Measurements from ENCODE around the gene TMX2. TPM values are rescaled to one million over a fixed set of nuclear protein-coding genes. Genes with fewer than 3 reads are reported as not detected.

TMX2 gene
- total RNA-seq, 1 experiment from 2014 or later = 93.9 TPM

DNA sequence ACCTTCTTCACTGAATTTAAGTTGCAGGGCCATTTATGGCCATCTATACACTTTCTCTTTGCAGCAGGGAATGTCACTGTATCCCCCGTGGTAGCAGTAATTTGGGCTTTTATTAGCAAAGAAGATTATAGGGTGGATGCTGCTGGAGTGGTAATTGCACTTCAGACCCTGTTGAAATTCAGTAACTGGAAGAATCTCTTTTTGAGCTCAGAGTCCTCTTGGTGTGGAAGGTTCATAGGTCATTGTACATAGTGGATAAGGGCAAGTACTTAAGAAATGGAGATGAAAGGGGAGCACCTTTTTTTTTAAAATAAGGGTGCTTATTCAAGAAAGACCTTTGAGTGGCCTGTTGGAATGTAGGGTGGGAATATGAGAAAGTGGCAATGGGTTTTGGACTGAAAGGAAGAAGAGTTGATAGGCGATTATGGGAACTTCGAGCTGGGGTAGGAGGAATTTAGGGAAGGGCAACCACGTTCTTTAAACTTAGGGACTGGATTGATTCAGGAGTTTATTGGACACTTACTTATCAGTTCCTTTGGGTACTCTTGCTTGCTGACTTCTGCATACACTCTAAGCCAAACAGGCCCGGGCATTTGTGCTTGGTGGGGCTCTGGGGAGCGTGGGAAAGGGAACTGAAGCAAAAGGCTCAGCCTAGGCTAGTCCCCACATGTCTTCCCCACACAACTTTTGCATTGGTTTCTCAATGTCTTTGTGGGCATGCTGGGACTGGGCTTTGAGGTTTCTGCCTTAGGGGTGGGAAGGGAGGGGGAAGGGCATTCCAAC, 75.7 kb downstream of the TMX2 start:
- Histone ChIP-seq H3K9ac (ENCODE audit: low read length) (no peak overlapping the region), H3K27ac (ENCODE audit: low read depth, low read length) (no peak overlapping the region), H3K9me3 (ENCODE audit: control insufficient read depth in 1 of 2, insufficient read depth in 1 of 2, low read depth in 1 of 2, low read length in 2 of 2) (no peaks in the 10 kb centered on the region), H3K4me1 (ENCODE audit: control insufficient read depth in 1 of 2, insufficient read depth in 2 of 2, low read length in 2 of 2) (peaks cover 76 to 100% of the 10 kb centered on the region in 2 experiments), H3K9me2 (ENCODE audit: insufficient read depth) (no peaks in the 10 kb centered on the region), H4K20me1 (ENCODE audit: insufficient read depth) (no peaks in the 10 kb centered on the region), H3K4me3 (replicated peaks in 1 of 2; ENCODE audit: low read depth in 1 of 2, low read length in 2 of 2) (no peak overlapping the region), H3K27me3 (ENCODE audit: insufficient read depth, low read length) (no peaks in the 10 kb centered on the region), H3K79me2 (ENCODE audit: insufficient read depth, low read length) (peaks cover 100% of the 10 kb centered on the region), H2AFZ (ENCODE audit: low read depth, low read length, poor library complexity, severe bottlenecking) (no peak overlapping the region), H3K4me2 (ENCODE audit: low read length) (0 out of 2 replicates have a peak overlapping the region, but pooled peaks have one; percentile 6), H3K36me3 (ENCODE audit: control insufficient read depth in 1 of 2, insufficient read depth in 2 of 2, low read length in 2 of 2) (no peaks in the 10 kb centered on the region)
- no peak for TF ChIP-seq SRF (IDR thresholded peaks at IDR 0.05; ENCODE audit: low read depth)
- no peak for TF ChIP-seq RAD21 (IDR thresholded peaks at IDR 0.05; ENCODE audit: low read depth)
- TF ChIP-seq JUND (IDR thresholded peaks at IDR 0.05) = no peak
- no peak for TF ChIP-seq FOSL1 (IDR thresholded peaks at IDR 0.05; ENCODE audit: low read depth)
- TF ChIP-seq, protein P1, sequence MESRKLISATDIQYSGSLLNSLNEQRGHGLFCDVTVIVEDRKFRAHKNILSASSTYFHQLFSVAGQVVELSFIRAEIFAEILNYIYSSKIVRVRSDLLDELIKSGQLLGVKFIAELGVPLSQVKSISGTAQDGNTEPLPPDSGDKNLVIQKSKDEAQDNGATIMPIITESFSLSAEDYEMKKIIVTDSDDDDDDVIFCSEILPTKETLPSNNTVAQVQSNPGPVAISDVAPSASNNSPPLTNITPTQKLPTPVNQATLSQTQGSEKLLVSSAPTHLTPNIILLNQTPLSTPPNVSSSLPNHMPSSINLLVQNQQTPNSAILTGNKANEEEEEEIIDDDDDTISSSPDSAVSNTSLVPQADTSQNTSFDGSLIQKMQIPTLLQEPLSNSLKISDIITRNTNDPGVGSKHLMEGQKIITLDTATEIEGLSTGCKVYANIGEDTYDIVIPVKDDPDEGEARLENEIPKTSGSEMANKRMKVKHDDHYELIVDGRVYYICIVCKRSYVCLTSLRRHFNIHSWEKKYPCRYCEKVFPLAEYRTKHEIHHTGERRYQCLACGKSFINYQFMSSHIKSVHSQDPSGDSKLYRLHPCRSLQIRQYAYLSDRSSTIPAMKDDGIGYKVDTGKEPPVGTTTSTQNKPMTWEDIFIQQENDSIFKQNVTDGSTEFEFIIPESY (IDR thresholded peaks at IDR 0.05; ENCODE audit: extremely low read depth, insufficient replicate concordance, low read length) = no peak
- TF ChIP-seq, protein P2, sequence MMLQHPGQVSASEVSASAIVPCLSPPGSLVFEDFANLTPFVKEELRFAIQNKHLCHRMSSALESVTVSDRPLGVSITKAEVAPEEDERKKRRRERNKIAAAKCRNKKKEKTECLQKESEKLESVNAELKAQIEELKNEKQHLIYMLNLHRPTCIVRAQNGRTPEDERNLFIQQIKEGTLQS (IDR thresholded peaks at IDR 0.05) = no peak
- no peak for TF ChIP-seq POLR2A (IDR thresholded peaks at IDR 0.05; ENCODE audit: borderline replicate concordance, extremely low read depth, insufficient read depth, insufficient read length)
- TF ChIP-seq SP1 (IDR thresholded peaks at IDR 0.05; ENCODE audit: low read depth) = no peak
- RAD21 ChIA-PET (ENCODE audit: low non-redundant PET in 1 of 2, low total read pairs in 2 of 2, uncharacterized antibody in 2 of 2, unreplicated experiment in 2 of 2) = interaction anchor here in 1 of 2 experiments (1.0 kb wide), 1 partner anchor 27 kb away, joined by 3 read pairs; the partner anchor contains the start of gene CTNND1
- CTCF ChIA-PET = interaction anchor here (0.6 kb wide), 1 partner anchor 34 kb away, joined by 3 read pairs; no protein-coding TSS in a partner anchor
- POLR2A ChIA-PET = interaction anchor here (1.1 kb wide), 1 partner anchor 9 kb away, joined by 5 read pairs; no protein-coding TSS in a partner anchor
- DNase-seq (ENCODE audit: low read depth, low spot score) = no peak
- intact Hi-C loops (cut with micrococcal nuclease) = no loop called here
- no peak for ATAC-seq
- no TSS peak for BruUV-seq (replicated peaks)
